B cell (primary cell): ENCODE data around the gene OPHN1.

ENCODE experiments used
- CTCF ChIP-seq: fragments of 200-600 bp; IDR thresholded peaks from one replicate; pipeline ENCODE4 v1.8.0; 2022; ENCODE audit warnings: antibody characterized with exemption, mild to moderate bottlenecking
- EZH2 ChIP-seq: IDR thresholded peaks from 2 replicates; pipeline ENCODE4 v1.6.1; 2012; ENCODE audit warnings: borderline replicate concordance, low read depth, mild to moderate bottlenecking, moderate library complexity, low read length; ENCODE audit not compliant: insufficient read depth, poor library complexity, severe bottlenecking

GRCh38 chrX:68185161-68185560 lies 248.1 kb downstream of the OPHN1 start:
- TF ChIP-seq CTCF (no peak), EZH2 (no peak)
